Thyroid gland (tissue), 4 donors: ENCODE results near the gene DTNBP1.

Experiments
- POLR2A ChIP-seq, 2 donors: fragments of 450-650 bp; IDR thresholded peaks; one replicate each; pipeline ENCODE4 v1.6.1; 2017; ENCODE audit warnings: antibody characterized with exemption in 2 of 2, mild to moderate bottlenecking in 2 of 2, moderate library complexity in 1 of 2
- TF ChIP-seq, protein P1 (sequence below), 6 experiments: fragments of 200-600 bp in 3 of 6; fragments of 450-650 bp in 3 of 6; sonication (generic) in 3 of 6; IDR thresholded peaks; one replicate each; pipeline ENCODE4 v1.5.1; 2016 to 2019; ENCODE audit warnings: antibody characterized with exemption in 6 of 6, mild to moderate bottlenecking in 2 of 6, inconsistent platforms in 1 of 6, moderate library complexity in 1 of 6

DNA sequence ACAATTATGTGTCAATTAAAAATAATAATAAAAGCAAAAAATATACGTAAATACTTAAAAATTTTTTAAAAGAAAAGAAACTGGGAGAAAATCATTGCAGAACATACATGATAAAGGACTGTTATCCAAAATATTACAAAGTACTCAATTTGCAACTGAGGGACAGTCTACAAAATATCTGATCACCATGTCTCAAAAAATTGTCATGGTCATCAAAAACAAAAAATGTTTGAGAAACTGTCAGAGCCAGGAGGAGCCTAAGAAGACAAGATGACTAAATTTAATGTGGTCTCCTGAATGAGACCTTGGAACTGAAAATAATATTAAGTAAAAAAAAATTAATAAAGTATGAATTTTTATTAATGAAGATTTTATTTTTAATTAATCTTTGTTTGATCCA lies 43.5 kb downstream of the DTNBP1 start:
- TF ChIP-seq, protein P1, sequence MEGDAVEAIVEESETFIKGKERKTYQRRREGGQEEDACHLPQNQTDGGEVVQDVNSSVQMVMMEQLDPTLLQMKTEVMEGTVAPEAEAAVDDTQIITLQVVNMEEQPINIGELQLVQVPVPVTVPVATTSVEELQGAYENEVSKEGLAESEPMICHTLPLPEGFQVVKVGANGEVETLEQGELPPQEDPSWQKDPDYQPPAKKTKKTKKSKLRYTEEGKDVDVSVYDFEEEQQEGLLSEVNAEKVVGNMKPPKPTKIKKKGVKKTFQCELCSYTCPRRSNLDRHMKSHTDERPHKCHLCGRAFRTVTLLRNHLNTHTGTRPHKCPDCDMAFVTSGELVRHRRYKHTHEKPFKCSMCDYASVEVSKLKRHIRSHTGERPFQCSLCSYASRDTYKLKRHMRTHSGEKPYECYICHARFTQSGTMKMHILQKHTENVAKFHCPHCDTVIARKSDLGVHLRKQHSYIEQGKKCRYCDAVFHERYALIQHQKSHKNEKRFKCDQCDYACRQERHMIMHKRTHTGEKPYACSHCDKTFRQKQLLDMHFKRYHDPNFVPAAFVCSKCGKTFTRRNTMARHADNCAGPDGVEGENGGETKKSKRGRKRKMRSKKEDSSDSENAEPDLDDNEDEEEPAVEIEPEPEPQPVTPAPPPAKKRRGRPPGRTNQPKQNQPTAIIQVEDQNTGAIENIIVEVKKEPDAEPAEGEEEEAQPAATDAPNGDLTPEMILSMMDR (IDR thresholded peaks at IDR 0.05), result no peak
- TF ChIP-seq POLR2A (IDR thresholded peaks at IDR 0.05), result no peak
